A673 (cell line): ENCODE results near the gene CPN2. TPM values are rescaled to one million over a fixed set of nuclear protein-coding genes. Genes with fewer than 3 reads are reported as not detected.

ENCODE experiments used
- BruUV-seq: library from RNA; stranded (reverse); fragments of 400-500 nt; replicated peaks from 2 replicates; lab custom pipeline; 2021; lab: Mats Ljungman, UMichigan
- CTCF ChIA-PET: fragments of 300-600 bp; sonication (Branson Sonifier 250); formaldehyde crosslinking; loops from one replicate; lab custom pipeline; 2022; ENCODE audit warnings: antibody characterized with exemption; lab: Charles Lee
- POLR2A ChIA-PET: fragments of 300-600 bp; sonication (Branson Sonifier 250); formaldehyde crosslinking; loops from one replicate; lab custom pipeline; 2022; ENCODE audit warnings: antibody characterized with exemption; ENCODE audit not compliant: low non-redundant PET; lab: Charles Lee
- DNase-seq: peaks from one replicate; pipeline ENCODE4 v3.0.0-alpha.2; 2015; ENCODE audit warnings: low spot score
- H3K27ac ChIP-seq: fragments of 200-600 bp; sonication (generic); 2 replicates; pipeline ENCODE4 v1.5.1; 2016; ENCODE audit warnings: mixed run types, low read depth, mild to moderate bottlenecking, mixed read lengths, antibody characterized with exemption, low read length; ENCODE audit not compliant: poor library complexity, severe bottlenecking
- H3K27me3 ChIP-seq: fragments of 200-600 bp; sonication (generic); replicated peaks from 2 replicates; pipeline ENCODE4 v1.6.1; 2017; ENCODE audit warnings: mixed run types, low read depth, mild to moderate bottlenecking, mixed read lengths, antibody characterized with exemption, low read length; ENCODE audit not compliant: insufficient read depth, poor library complexity
- H3K36me3 ChIP-seq: fragments of 200-600 bp; sonication (generic); 2 replicates; pipeline ENCODE4 v1.6.1; 2016; ENCODE audit warnings: mixed run types, mild to moderate bottlenecking, mixed read lengths, antibody characterized with exemption, low read length; ENCODE audit not compliant: insufficient read depth, poor library complexity, severe bottlenecking
- H3K4me1 ChIP-seq: fragments of 200-600 bp; sonication (generic); 2 replicates; pipeline ENCODE4 v1.6.1; 2017; ENCODE audit warnings: mixed run types, mild to moderate bottlenecking, mixed read lengths, antibody characterized with exemption, low read length; ENCODE audit not compliant: insufficient read depth, poor library complexity, severe bottlenecking
- H3K4me3 ChIP-seq: fragments of 200-600 bp; sonication (generic); 2 replicates; pipeline ENCODE4 v1.5.1; 2016; ENCODE audit warnings: low read depth, mixed run types, mild to moderate bottlenecking, mixed read lengths, low read length; ENCODE audit not compliant: poor library complexity, severe bottlenecking
- H3K9me3 ChIP-seq: fragments of 200-600 bp; sonication (generic); 2 replicates; pipeline ENCODE4 v1.6.1; 2016; ENCODE audit warnings: mixed run types, low read depth, mild to moderate bottlenecking, mixed read lengths, antibody characterized with exemption, low read length; ENCODE audit not compliant: poor library complexity, severe bottlenecking
- EZH2 ChIP-seq: fragments of 200-600 bp; sonication (generic); IDR thresholded peaks from 2 replicates; pipeline ENCODE4 v1.6.1; 2017; ENCODE audit warnings: borderline replicate concordance, low read depth, mild to moderate bottlenecking, mixed read lengths, antibody characterized with exemption, low read length; ENCODE audit not compliant: poor library complexity, severe bottlenecking
- intact Hi-C: fragments of 100-400 bp; cut with micrococcal nuclease; formaldehyde crosslinking; loops from one replicate; pipeline ENCODE4 v1.10.0; 2022; ENCODE audit not compliant: unreplicated experiment
- total RNA-seq: library from RNA; stranded (reverse); gene quantifications from 2 replicates; pipeline ENCODE4 v1.2.3, GENCODE V29; 2021
- TF ChIP-seq, protein P1 (sequence below): fragments of 300-800, 200-600 bp; sonication (generic); conservative IDR thresholded peaks from 2 replicates; pipeline ENCODE4 v1.5.1; 2017; ENCODE audit warnings: low read depth, mild to moderate bottlenecking, antibody characterized with exemption, low read length, moderate library complexity, mixed read lengths

Gene CPN2
- total RNA-seq, 1 experiment from 2014 or later = not detected

- ChIA-PET CTCF (no interaction called here), POLR2A (no interaction called here)
- Histone ChIP-seq H3K9me3 (peaks cover 9% of the 10 kb centered on the region), H3K4me3 (no peak overlapping the region), H3K27me3 (no peaks in the 10 kb centered on the region), H3K4me1 (peaks cover 5% of the 10 kb centered on the region), H3K36me3 (no peaks in the 10 kb centered on the region), H3K27ac (no peak overlapping the region)
- TF ChIP-seq EZH2 = no peak
- TF ChIP-seq, protein P1, sequence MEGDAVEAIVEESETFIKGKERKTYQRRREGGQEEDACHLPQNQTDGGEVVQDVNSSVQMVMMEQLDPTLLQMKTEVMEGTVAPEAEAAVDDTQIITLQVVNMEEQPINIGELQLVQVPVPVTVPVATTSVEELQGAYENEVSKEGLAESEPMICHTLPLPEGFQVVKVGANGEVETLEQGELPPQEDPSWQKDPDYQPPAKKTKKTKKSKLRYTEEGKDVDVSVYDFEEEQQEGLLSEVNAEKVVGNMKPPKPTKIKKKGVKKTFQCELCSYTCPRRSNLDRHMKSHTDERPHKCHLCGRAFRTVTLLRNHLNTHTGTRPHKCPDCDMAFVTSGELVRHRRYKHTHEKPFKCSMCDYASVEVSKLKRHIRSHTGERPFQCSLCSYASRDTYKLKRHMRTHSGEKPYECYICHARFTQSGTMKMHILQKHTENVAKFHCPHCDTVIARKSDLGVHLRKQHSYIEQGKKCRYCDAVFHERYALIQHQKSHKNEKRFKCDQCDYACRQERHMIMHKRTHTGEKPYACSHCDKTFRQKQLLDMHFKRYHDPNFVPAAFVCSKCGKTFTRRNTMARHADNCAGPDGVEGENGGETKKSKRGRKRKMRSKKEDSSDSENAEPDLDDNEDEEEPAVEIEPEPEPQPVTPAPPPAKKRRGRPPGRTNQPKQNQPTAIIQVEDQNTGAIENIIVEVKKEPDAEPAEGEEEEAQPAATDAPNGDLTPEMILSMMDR = no peak
- intact Hi-C loops = no loop called here
- no TSS peak for BruUV-seq
- no peak for DNase-seq
Observed at GRCh38 chr3:194387276-194387675, 36.1 kb upstream of the CPN2 start.

- BruUV-seq = no TSS peak
- peaks cover 6% of the 10 kb centered on the region for H3K4me1 ChIP-seq
- POLR2A ChIA-PET = interaction anchor here (0.6 kb wide), 1 partner anchor 217 kb away, joined by 3 read pairs; no protein-coding TSS in a partner anchor
Observed at GRCh38 chr3:194386648-194387047, 35.5 kb upstream of the CPN2 start.

DNA sequence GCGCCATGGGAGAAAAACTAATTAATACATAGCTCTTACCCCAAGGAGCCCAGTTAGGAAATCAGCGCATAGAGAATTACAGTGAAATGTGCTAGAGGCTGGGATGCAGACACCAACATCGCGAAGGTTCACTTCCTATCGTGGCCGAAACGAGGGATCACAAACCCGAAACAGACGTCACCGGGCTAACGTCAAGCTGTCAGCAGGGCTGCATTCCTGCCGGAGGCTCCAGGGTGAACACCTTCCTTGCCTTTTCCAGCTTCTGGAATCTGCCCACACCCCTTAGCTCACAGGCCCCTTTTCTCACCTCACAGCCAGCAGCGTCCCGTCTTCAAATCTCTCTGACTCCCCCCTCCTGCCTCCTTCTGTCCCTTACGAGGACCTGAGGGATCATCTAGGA, 34.9 kb upstream of the CPN2 start:
- Histone ChIP-seq H3K4me1 (peaks cover 6% of the 10 kb centered on the region), H3K4me3 (no peak overlapping the region), H3K36me3 (no peaks in the 10 kb centered on the region), H3K9me3 (peaks cover 9% of the 10 kb centered on the region), H3K27me3 (no peaks in the 10 kb centered on the region), H3K27ac (no peak overlapping the region)
- intact Hi-C loops = no loop called here
- ChIA-PET CTCF (no interaction called here), POLR2A (interaction anchor here (0.6 kb wide), 1 partner anchor 216 kb away, joined by 3 read pairs; no protein-coding TSS in a partner anchor)
- TF ChIP-seq EZH2 = no peak
- TF ChIP-seq, protein P1 = no peak
- BruUV-seq = no TSS peak
- no peak for DNase-seq

More at GRCh38 chr3:194386648-194387047, 35.5 kb upstream of the CPN2 start:
- TF ChIP-seq, protein P1 = no peak
- no peak overlapping the region for H3K27ac ChIP-seq
- DNase-seq = no peak
- H3K36me3 ChIP-seq = no peaks in the 10 kb centered on the region
- no peaks in the 10 kb centered on the region for H3K27me3 ChIP-seq
- no peak overlapping the region for H3K4me3 ChIP-seq
- intact Hi-C loops = no loop called here
- peaks cover 9% of the 10 kb centered on the region for H3K9me3 ChIP-seq
- CTCF ChIA-PET = no interaction called here
